ENCODE results near the gene EMC10.
A peak's percentile ranks its signal among the peaks of the same experiment; 100 is the strongest.

EMC10 gene

GRCh38 chr19:50475101-50475568 is 1.2 kb upstream of the EMC10 start:
- Histone ChIP-seq H3K4me1 (peaks cover 11% of the 10 kb centered on the region), H2AFZ (no peak overlapping the region), H3K27ac (no peak overlapping the region), H3K4me2 (ENCODE audit: low read length) (no peak overlapping the region), H3K4me3 (ENCODE audit: low read depth, low read length) (no peak overlapping the region), H3K9ac (no peak overlapping the region), H3K36me3 (ENCODE audit: control insufficient read depth, insufficient read depth, low read length) (no peaks in the 10 kb centered on the region), H3K9me3 (ENCODE audit: control insufficient read depth, low read length) (no peaks in the 10 kb centered on the region), H3K27me3 (ENCODE audit: control insufficient read depth, insufficient read depth, low read length) (no peaks in the 10 kb centered on the region), H3K79me2 (peaks cover 22% of the 10 kb centered on the region)
- no peak for TF ChIP-seq CTCF (IDR thresholded peaks at IDR 0.05)

- H3K9me3 ChIP-seq (ENCODE audit: control insufficient read depth, low read length), result no peaks in the 10 kb centered on the region
- peak overlapping the region; percentile 100 for H2AFZ ChIP-seq
- H3K4me2 ChIP-seq (ENCODE audit: low read length), result peak overlapping the region; percentile 90
- TF ChIP-seq CTCF (IDR thresholded peaks at IDR 0.05), result no peak
- H3K4me3 ChIP-seq (ENCODE audit: low read depth, low read length), result peak overlapping the region; percentile 95
- peaks cover 11% of the 10 kb centered on the region for H3K4me1 ChIP-seq
- H3K79me2 ChIP-seq, result peaks cover 24% of the 10 kb centered on the region
- no peak overlapping the region for H3K9ac ChIP-seq
- no peaks in the 10 kb centered on the region for H3K27me3 ChIP-seq (ENCODE audit: control insufficient read depth, insufficient read depth, low read length)
- H3K36me3 ChIP-seq (ENCODE audit: control insufficient read depth, insufficient read depth, low read length), result no peaks in the 10 kb centered on the region
- peak overlapping the region; percentile 99 for H3K27ac ChIP-seq
Observed at GRCh38 chr19:50475736-50476223, 527 bp upstream of the EMC10 start.

GRCh38 chr19:50476907-50477238 is 566 bp downstream of the EMC10 start:
- H3K4me1 ChIP-seq, result peaks cover 11% of the 10 kb centered on the region
- peaks cover 24% of the 10 kb centered on the region for H3K79me2 ChIP-seq
- H3K4me2 ChIP-seq (ENCODE audit: low read length), result peak overlapping the region; percentile 90
- H3K9me3 ChIP-seq (ENCODE audit: control insufficient read depth, low read length), result no peaks in the 10 kb centered on the region
- peak overlapping the region; percentile 100 for H2AFZ ChIP-seq
- no peak for TF ChIP-seq CTCF (IDR thresholded peaks at IDR 0.05)
- H3K27ac ChIP-seq, result peak overlapping the region; percentile 99
- peak overlapping the region; percentile 100 for H3K9ac ChIP-seq
- H3K4me3 ChIP-seq (ENCODE audit: low read depth, low read length), result peak overlapping the region; percentile 95
- H3K36me3 ChIP-seq (ENCODE audit: control insufficient read depth, insufficient read depth, low read length), result no peaks in the 10 kb centered on the region
- no peaks in the 10 kb centered on the region for H3K27me3 ChIP-seq (ENCODE audit: control insufficient read depth, insufficient read depth, low read length)

DNA sequence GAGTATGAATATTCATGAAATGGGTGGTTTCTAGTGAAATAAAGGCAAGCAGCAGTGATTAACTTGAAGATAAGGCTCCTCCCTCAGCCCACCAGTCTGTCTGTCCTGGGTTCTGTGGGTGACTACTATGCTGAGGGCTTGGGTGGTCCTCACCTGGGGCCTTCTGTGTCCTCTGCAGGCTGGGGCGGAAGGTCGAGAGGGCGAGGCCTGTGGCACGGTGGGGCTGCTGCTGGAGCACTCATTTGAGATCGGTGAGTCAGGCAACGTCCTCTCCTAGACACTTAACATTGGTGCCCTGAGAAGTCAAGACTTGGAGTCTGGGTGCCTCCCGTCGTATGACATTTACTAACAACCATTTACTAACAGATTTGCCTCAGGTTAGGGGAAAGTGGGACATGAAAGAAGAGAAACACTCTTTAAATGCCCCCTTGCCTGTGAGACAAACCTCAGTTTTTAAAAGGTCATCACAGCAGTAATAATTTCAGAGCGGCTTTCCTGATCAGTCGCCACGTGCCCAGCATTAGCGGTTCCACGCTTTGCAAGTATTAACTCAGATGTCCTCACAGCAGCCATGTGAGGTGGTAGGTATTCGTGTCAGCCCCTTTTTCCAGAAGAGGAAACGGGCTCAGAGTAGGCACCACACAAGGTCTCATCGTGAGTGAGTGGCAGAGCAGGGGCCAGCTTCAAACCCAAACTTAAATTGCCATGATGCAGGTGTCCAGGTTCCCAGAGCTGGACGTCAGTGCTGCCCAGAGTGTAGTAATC is 1.6 kb downstream of the EMC10 start:
- no peak for TF ChIP-seq CTCF (IDR thresholded peaks at IDR 0.05)
- Histone ChIP-seq H3K9me3 (ENCODE audit: control insufficient read depth, low read length) (no peaks in the 10 kb centered on the region), H3K27ac (no peak overlapping the region), H3K4me2 (ENCODE audit: low read length) (peak overlapping the region; percentile 90), H3K4me1 (peaks cover 11% of the 10 kb centered on the region), H3K4me3 (ENCODE audit: low read depth, low read length) (no peak overlapping the region), H2AFZ (no peak overlapping the region), H3K27me3 (ENCODE audit: control insufficient read depth, insufficient read depth, low read length) (no peaks in the 10 kb centered on the region), H3K79me2 (peaks cover 24% of the 10 kb centered on the region), H3K36me3 (ENCODE audit: control insufficient read depth, insufficient read depth, low read length) (no peaks in the 10 kb centered on the region), H3K9ac (no peak overlapping the region)
